Esophagus (tissue), 2 donors: ENCODE results near the gene GRK5. TPM values are rescaled to one million over a fixed set of nuclear protein-coding genes. Genes with fewer than 3 reads are reported as not detected.
"Not testable (repeated sequence)": the region's sequence is repeated elsewhere in the genome, so short reads cannot be mapped to it uniquely, and the experiment has no call there.

ENCODE experiments used
- H3K27ac ChIP-seq, 2 donors: one replicate each; pipeline ENCODE4 v1.5.1; 2013; ENCODE audit warnings: low read depth in 2 of 2, mild to moderate bottlenecking in 2 of 2, inconsistent platforms in 1 of 2, low read length in 1 of 2, moderate library complexity in 1 of 2
- H3K27me3 ChIP-seq, 2 donors: one replicate each; pipeline ENCODE4 v1.6.1; 2013; ENCODE audit warnings: low read length in 2 of 2, control low read depth in 1 of 2, mild to moderate bottlenecking in 1 of 2; ENCODE audit not compliant: insufficient read depth in 2 of 2, control insufficient read depth in 1 of 2
- H3K36me3 ChIP-seq, 2 donors: one replicate each; pipeline ENCODE4 v1.6.1; 2013; ENCODE audit warnings: low read length in 1 of 2; ENCODE audit not compliant: control insufficient read depth in 2 of 2, insufficient read depth in 2 of 2
- H3K4me1 ChIP-seq, 2 donors: one replicate each; pipeline ENCODE4 v1.6.1; 2013; ENCODE audit warnings: low read length in 1 of 2; ENCODE audit not compliant: control insufficient read depth in 2 of 2, insufficient read depth in 2 of 2
- H3K4me3 ChIP-seq, 2 donors: one replicate each; pipeline ENCODE4 v1.5.1; 2013; ENCODE audit warnings: low read length in 2 of 2, mild to moderate bottlenecking in 2 of 2, low read depth in 1 of 2, moderate library complexity in 1 of 2
- H3K9me3 ChIP-seq, 2 donors: one replicate each; pipeline ENCODE4 v1.6.1; 2013; ENCODE audit warnings: mild to moderate bottlenecking in 2 of 2, low read depth in 1 of 2, low read length in 1 of 2, moderate library complexity in 1 of 2; ENCODE audit not compliant: control insufficient read depth in 2 of 2, insufficient read depth in 1 of 2
- WGBS, 2 donors: extraction: QIAGEN DNeasy Blood & Tissue Kit; methylation state at CpG; one replicate each; pipeline ENCODE4 v1.1.7; 2013; 5-methylcytosine and 5-hydroxymethylcytosine counted together
- polyA plus RNA-seq, 2 donors: library from polyadenylated mRNA; stranded (reverse); fragments of 200-250 nt; gene quantifications; one replicate each; pipeline ENCODE4 v1.2.3, GENCODE V29; 2013
- donor health status: healthy with polysubstance abuse.
- donor health status: Bipolar disorder and iron deficiency.

GRK5 gene
- polyA plus RNA-seq, 2 donors, result 3.1 to 5.2 TPM

GRCh38 chr10:119425102-119425880 is 217.9 kb downstream of the GRK5 start:
- peaks cover 4 to 11% of the 10 kb centered on the region in 2 donors for H3K4me1 ChIP-seq
- 80 to 81% methylated on average over 11 of the region's 11 CpGs for WGBS, 2 donors
- peaks cover 0 to 6% of the 10 kb centered on the region in 2 donors for H3K9me3 ChIP-seq
- no peaks in the 10 kb centered on the region for H3K27me3 ChIP-seq
- H3K4me3 ChIP-seq, result no peak overlapping the region
- peaks cover 0 to 22% of the 10 kb centered on the region in 2 donors for H3K36me3 ChIP-seq
- no peak overlapping the region for H3K27ac ChIP-seq

GRCh38 chr10:119425881-119426170 is 218.5 kb downstream of the GRK5 start:
- 88 to 93% methylated on average over 9 of the region's 9 CpGs for WGBS, 2 donors
- peaks cover 4 to 11% of the 10 kb centered on the region in 2 donors for H3K4me1 ChIP-seq
- no peaks in the 10 kb centered on the region for H3K27me3 ChIP-seq
- peaks cover 0 to 22% of the 10 kb centered on the region in 2 donors for H3K36me3 ChIP-seq
- H3K4me3 ChIP-seq, result no peak overlapping the region
- H3K27ac ChIP-seq, result no peak overlapping the region
- peaks cover 0 to 6% of the 10 kb centered on the region in 2 donors for H3K9me3 ChIP-seq

- H3K36me3 ChIP-seq, result peaks cover 3 to 22% of the 10 kb centered on the region in 2 donors
Measured at GRCh38 chr10:119426699-119427098, 219.3 kb downstream of the GRK5 start.

GRCh38 chr10:119427263-119427864 is 220.0 kb downstream of the GRK5 start:
- WGBS, 2 donors, result 98 to 99% methylated on average over 8 of the region's 8 CpGs
- Histone ChIP-seq H3K27me3 (no peaks in the 10 kb centered on the region), H3K36me3 (peaks cover 4 to 22% of the 10 kb centered on the region in 2 donors)

More at GRCh38 chr10:119426699-119427098, 219.3 kb downstream of the GRK5 start:
- Histone ChIP-seq H3K4me1 (peaks cover 4 to 11% of the 10 kb centered on the region in 2 donors), H3K27me3 (no peaks in the 10 kb centered on the region), H3K9me3 (peaks cover 0 to 9% of the 10 kb centered on the region in 2 donors), H3K27ac (no peak overlapping the region), H3K4me3 (no peak overlapping the region)
- 95 to 97% methylated on average over 5 of the region's 5 CpGs for WGBS, 2 donors

GRCh38 chr10:119428789-119429188 is 221.4 kb downstream of the GRK5 start:
- no peak overlapping the region for H3K27ac ChIP-seq
- H3K4me1 ChIP-seq, result peaks cover 2 to 8% of the 10 kb centered on the region in 2 donors
- 79 to 81% methylated on average over 14 of the region's 14 CpGs for WGBS, 2 donors
- H3K27me3 ChIP-seq, result no peaks in the 10 kb centered on the region
- H3K4me3 ChIP-seq, result no peak overlapping the region
- peaks cover 4 to 22% of the 10 kb centered on the region in 2 donors for H3K36me3 ChIP-seq
- peaks cover 0 to 10% of the 10 kb centered on the region in 2 donors for H3K9me3 ChIP-seq

More at GRCh38 chr10:119427263-119427864, 220.0 kb downstream of the GRK5 start:
- Histone ChIP-seq H3K27ac (no peak overlapping the region), H3K9me3 (peaks cover 0 to 10% of the 10 kb centered on the region in 2 donors), H3K4me3 (no peak overlapping the region), H3K4me1 (peaks cover 4 to 11% of the 10 kb centered on the region in 2 donors)

- 71 to 75% methylated on average over 8 of the region's 8 CpGs for WGBS, 2 donors
Measured at GRCh38 chr10:119429771-119430170, 222.4 kb downstream of the GRK5 start.

GRCh38 chr10:119431034-119431772 is 223.8 kb downstream of the GRK5 start:
- Histone ChIP-seq H3K4me3 (no peak overlapping the region), H3K27ac (no peak overlapping the region), H3K36me3 (peaks cover 4 to 16% of the 10 kb centered on the region in 2 donors), H3K4me1 (peaks cover 0 to 4% of the 10 kb centered on the region in 2 donors), H3K27me3 (no peaks in the 10 kb centered on the region), H3K9me3 (peaks cover 0 to 10% of the 10 kb centered on the region in 2 donors)
- WGBS, 2 donors, result 52 to 68% methylated on average over 21 to 22 of the region's 22 CpGs

More at GRCh38 chr10:119429771-119430170, 222.4 kb downstream of the GRK5 start:
- Histone ChIP-seq H3K27ac (no peak overlapping the region), H3K27me3 (no peaks in the 10 kb centered on the region), H3K9me3 (peaks cover 0 to 10% of the 10 kb centered on the region in 2 donors), H3K36me3 (peaks cover 4 to 22% of the 10 kb centered on the region in 2 donors), H3K4me3 (no peak overlapping the region), H3K4me1 (peaks cover 0 to 4% of the 10 kb centered on the region in 2 donors)

- H3K27ac ChIP-seq, result no peak overlapping the region
- H3K36me3 ChIP-seq, result peaks cover 4 to 17% of the 10 kb centered on the region in 2 donors
- H3K4me1 ChIP-seq, result peaks cover 0 to 2% of the 10 kb centered on the region in 2 donors
- peaks cover 0 to 10% of the 10 kb centered on the region in 2 donors for H3K9me3 ChIP-seq
- no peaks in the 10 kb centered on the region for H3K27me3 ChIP-seq
- H3K4me3 ChIP-seq, result no peak overlapping the region
- WGBS, 2 donors, result 93 to 97% methylated on average over 3 of the region's 3 CpGs
Measured at GRCh38 chr10:119431773-119432135, 224.4 kb downstream of the GRK5 start.

- H3K36me3 ChIP-seq, H3K27ac ChIP-seq, H3K4me3 ChIP-seq, H3K4me1 ChIP-seq, H3K9me3 ChIP-seq, H3K27me3 ChIP-seq: not testable (repeated sequence)
- 95 to 97% methylated on average over 5 of the region's 5 CpGs for WGBS, 2 donors
Measured at GRCh38 chr10:119434942-119435341, 227.6 kb downstream of the GRK5 start.
